Measurements from ENCODE around the gene NTRK1.
"Not testable (repeated sequence)": the region's sequence is repeated elsewhere in the genome, so short reads cannot be mapped to it uniquely, and the experiment has no call there.

NTRK1 gene

GRCh38 chr1:156913809-156914387 is 53.2 kb downstream of the NTRK1 start:
- DNase-seq (ENCODE audit: low read depth), result no peak

GRCh38 chr1:156914440-156914856 is 53.8 kb downstream of the NTRK1 start:
- no peak for DNase-seq (ENCODE audit: low read depth)

- peak; percentile 30 for DNase-seq (ENCODE audit: low read depth)
Observed at GRCh38 chr1:156920233-156921052, 59.8 kb downstream of the NTRK1 start, which contains the start of gene LRRC71. TSS of gene LRRC71 (plus strand) at chr1:156920632. CDS start at chr1:156920804, 172 bp downstream.

GRCh38 chr1:156921053-156921529 is 60.4 kb downstream of the NTRK1 start:
- DNase-seq (ENCODE audit: low read depth), result no peak

GRCh38 chr1:156922986-156923669 is 62.5 kb downstream of the NTRK1 start:
- no peak for DNase-seq (ENCODE audit: low read depth)

GRCh38 chr1:156923670-156924477 is 63.2 kb downstream of the NTRK1 start:
- no peak for DNase-seq (ENCODE audit: low read depth)

- DNase-seq (ENCODE audit: low read depth), result no peak
Observed at GRCh38 chr1:156924478-156925153, 64.0 kb downstream of the NTRK1 start.

GRCh38 chr1:156925154-156926010 is 64.7 kb downstream of the NTRK1 start:
- DNase-seq (ENCODE audit: low read depth), result no peak

GRCh38 chr1:156926175-156926574 is 65.5 kb downstream of the NTRK1 start:
- DNase-seq (ENCODE audit: low read depth), result no peak

- not testable (repeated sequence) for DNase-seq (ENCODE audit: low read depth)
Observed at GRCh38 chr1:156926695-156927094, 66.0 kb downstream of the NTRK1 start.

GRCh38 chr1:156927215-156928042 is 66.8 kb downstream of the NTRK1 start:
- DNase-seq (ENCODE audit: low read depth), result peak; percentile 31

- no peak for DNase-seq (ENCODE audit: low read depth)
Observed at GRCh38 chr1:156928043-156928602, 67.5 kb downstream of the NTRK1 start.

- no peak for DNase-seq (ENCODE audit: low read depth)
Observed at GRCh38 chr1:156929596-156930238, 69.1 kb downstream of the NTRK1 start.

GRCh38 chr1:156930483-156930882 is 69.8 kb downstream of the NTRK1 start:
- no peak for DNase-seq (ENCODE audit: low read depth)
